ENCODE measurements around the gene PAX2.

PAX2 gene

GRCh38 chr10:100823194-100823593, 77.8 kb downstream of the PAX2 start:
- H3K4me1 Mint-ChIP-seq = peaks cover 5% of the 10 kb centered on the region
- H3K27me3 Mint-ChIP-seq = peaks cover 49% of the 10 kb centered on the region
- H3K9me3 Mint-ChIP-seq = no peaks in the 10 kb centered on the region
- H3K36me3 Mint-ChIP-seq = no peaks in the 10 kb centered on the region
- H3K4me3 Mint-ChIP-seq = no peak overlapping the region
- no peak overlapping the region for H3K27ac Mint-ChIP-seq

- H3K27me3 Mint-ChIP-seq = peaks cover 53% of the 10 kb centered on the region
- H3K27ac Mint-ChIP-seq = no peak overlapping the region
- peaks cover 20% of the 10 kb centered on the region for H3K4me1 Mint-ChIP-seq
- no peak overlapping the region for H3K4me3 Mint-ChIP-seq
- H3K9me3 Mint-ChIP-seq = no peaks in the 10 kb centered on the region
- H3K36me3 Mint-ChIP-seq = no peaks in the 10 kb centered on the region
Measured at GRCh38 chr10:100824886-100825285, 79.5 kb downstream of the PAX2 start.

GRCh38 chr10:100825325-100825875, 80.0 kb downstream of the PAX2 start:
- no peaks in the 10 kb centered on the region for H3K36me3 Mint-ChIP-seq
- H3K27me3 Mint-ChIP-seq = peaks cover 56% of the 10 kb centered on the region
- H3K4me3 Mint-ChIP-seq = no peak overlapping the region
- H3K27ac Mint-ChIP-seq = no peak overlapping the region
- H3K4me1 Mint-ChIP-seq = peaks cover 25% of the 10 kb centered on the region
- H3K9me3 Mint-ChIP-seq = no peaks in the 10 kb centered on the region

- Mint-ChIP-seq H3K36me3 (no peaks in the 10 kb centered on the region), H3K27ac (no peak overlapping the region), H3K27me3 (peaks cover 61% of the 10 kb centered on the region), H3K9me3 (no peaks in the 10 kb centered on the region), H3K4me1 (peaks cover 33% of the 10 kb centered on the region), H3K4me3 (peak overlapping the region; percentile 20)
Measured at GRCh38 chr10:100826031-100826651, 80.8 kb downstream of the PAX2 start.

- Mint-ChIP-seq H3K9me3 (no peaks in the 10 kb centered on the region), H3K36me3 (no peaks in the 10 kb centered on the region), H3K27me3 (peaks cover 64% of the 10 kb centered on the region), H3K4me3 (peak overlapping the region; percentile 37), H3K4me1 (peaks cover 35% of the 10 kb centered on the region), H3K27ac (no peak overlapping the region)
Measured at GRCh38 chr10:100826661-100826982, 81.2 kb downstream of the PAX2 start.

GRCh38 chr10:100826983-100827818, 81.8 kb downstream of the PAX2 start:
- H3K4me3 Mint-ChIP-seq = peak overlapping the region; percentile 85
- H3K27ac Mint-ChIP-seq = no peak overlapping the region
- H3K27me3 Mint-ChIP-seq = peaks cover 66% of the 10 kb centered on the region
- H3K9me3 Mint-ChIP-seq = no peaks in the 10 kb centered on the region
- no peaks in the 10 kb centered on the region for H3K36me3 Mint-ChIP-seq
- H3K4me1 Mint-ChIP-seq = peaks cover 35% of the 10 kb centered on the region

- Mint-ChIP-seq H3K36me3 (no peaks in the 10 kb centered on the region), H3K4me1 (peaks cover 35% of the 10 kb centered on the region), H3K27me3 (peaks cover 66% of the 10 kb centered on the region), H3K9me3 (no peaks in the 10 kb centered on the region), H3K27ac (no peak overlapping the region), H3K4me3 (peak overlapping the region; percentile 90)
Measured at GRCh38 chr10:100827819-100828737, 82.7 kb downstream of the PAX2 start.

- Mint-ChIP-seq H3K27ac (no peak overlapping the region), H3K27me3 (peaks cover 65% of the 10 kb centered on the region), H3K4me1 (peaks cover 35% of the 10 kb centered on the region), H3K36me3 (no peaks in the 10 kb centered on the region), H3K4me3 (peak overlapping the region; percentile 90), H3K9me3 (no peaks in the 10 kb centered on the region)
Measured at GRCh38 chr10:100828738-100829096, 83.3 kb downstream of the PAX2 start.

- H3K27ac Mint-ChIP-seq = no peak overlapping the region
- H3K4me3 Mint-ChIP-seq = peak overlapping the region; percentile 90
- no peaks in the 10 kb centered on the region for H3K9me3 Mint-ChIP-seq
- peaks cover 35% of the 10 kb centered on the region for H3K4me1 Mint-ChIP-seq
- peaks cover 63% of the 10 kb centered on the region for H3K27me3 Mint-ChIP-seq
- no peaks in the 10 kb centered on the region for H3K36me3 Mint-ChIP-seq
Measured at GRCh38 chr10:100829097-100829870, 83.9 kb downstream of the PAX2 start.

GRCh38 chr10:100829933-100830727, 84.7 kb downstream of the PAX2 start:
- H3K9me3 Mint-ChIP-seq = no peaks in the 10 kb centered on the region
- H3K27ac Mint-ChIP-seq = no peak overlapping the region
- H3K4me1 Mint-ChIP-seq = peaks cover 35% of the 10 kb centered on the region
- H3K4me3 Mint-ChIP-seq = peak overlapping the region; percentile 90
- peaks cover 65% of the 10 kb centered on the region for H3K27me3 Mint-ChIP-seq
- no peaks in the 10 kb centered on the region for H3K36me3 Mint-ChIP-seq

GRCh38 chr10:100830728-100831111, 85.3 kb downstream of the PAX2 start:
- H3K9me3 Mint-ChIP-seq = no peaks in the 10 kb centered on the region
- peaks cover 35% of the 10 kb centered on the region for H3K4me1 Mint-ChIP-seq
- peaks cover 60% of the 10 kb centered on the region for H3K27me3 Mint-ChIP-seq
- H3K36me3 Mint-ChIP-seq = no peaks in the 10 kb centered on the region
- peak overlapping the region; percentile 90 for H3K4me3 Mint-ChIP-seq
- no peak overlapping the region for H3K27ac Mint-ChIP-seq

GRCh38 chr10:100831742-100832141, 86.4 kb downstream of the PAX2 start:
- no peak overlapping the region for H3K4me3 Mint-ChIP-seq
- H3K27ac Mint-ChIP-seq = no peak overlapping the region
- H3K4me1 Mint-ChIP-seq = peaks cover 35% of the 10 kb centered on the region
- no peaks in the 10 kb centered on the region for H3K9me3 Mint-ChIP-seq
- peaks cover 57% of the 10 kb centered on the region for H3K27me3 Mint-ChIP-seq
- H3K36me3 Mint-ChIP-seq = no peaks in the 10 kb centered on the region

- H3K27ac Mint-ChIP-seq = no peak overlapping the region
- peaks cover 5% of the 10 kb centered on the region for H3K4me1 Mint-ChIP-seq
- no peaks in the 10 kb centered on the region for H3K36me3 Mint-ChIP-seq
- H3K27me3 Mint-ChIP-seq = peaks cover 33% of the 10 kb centered on the region
- H3K9me3 Mint-ChIP-seq = no peaks in the 10 kb centered on the region
- no peak overlapping the region for H3K4me3 Mint-ChIP-seq
Measured at GRCh38 chr10:100835810-100836209, 90.4 kb downstream of the PAX2 start.

- Mint-ChIP-seq H3K27ac (no peak overlapping the region), H3K27me3 (peaks cover 26% of the 10 kb centered on the region), H3K9me3 (no peaks in the 10 kb centered on the region), H3K4me3 (no peak overlapping the region), H3K36me3 (no peaks in the 10 kb centered on the region), H3K4me1 (no peaks in the 10 kb centered on the region)
Measured at GRCh38 chr10:100836891-100837290, 91.5 kb downstream of the PAX2 start.
